H9 (cell line): ENCODE results near the gene DYRK2. TPM values are rescaled to one million over a fixed set of nuclear protein-coding genes. Genes with fewer than 3 reads are reported as not detected.

ENCODE experiments used
- DNase-seq: peaks from one replicate; pipeline ENCODE4 v3.0.0-alpha.2; 2017
- H2AFZ ChIP-seq: one replicate; pipeline ENCODE4 v1.6.1; 2013; ENCODE audit warnings: mild to moderate bottlenecking, low read length, control low read depth, moderate library complexity
- H2AK5ac ChIP-seq: 2 replicates; pipeline ENCODE4 v1.6.1; 2013; ENCODE audit warnings: low read length, control low read depth, mixed read lengths; ENCODE audit not compliant: insufficient read length
- H2BK120ac ChIP-seq: one replicate; pipeline ENCODE4 v1.6.1; 2013; ENCODE audit warnings: low read depth, mild to moderate bottlenecking, low read length, control low read depth, inconsistent platforms; ENCODE audit not compliant: poor library complexity, severe bottlenecking
- H2BK12ac ChIP-seq: 2 replicates; pipeline ENCODE4 v1.6.1; 2013; ENCODE audit warnings: low read length, control low read depth, mixed read lengths, low read depth; ENCODE audit not compliant: insufficient read length
- H2BK15ac ChIP-seq: 2 replicates; pipeline ENCODE4 v1.6.1; 2013; ENCODE audit warnings: low read depth, low read length, control low read depth
- H2BK20ac ChIP-seq: one replicate; pipeline ENCODE4 v1.6.1; 2013; ENCODE audit warnings: low read depth, mild to moderate bottlenecking, low read length, control low read depth, inconsistent platforms; ENCODE audit not compliant: poor library complexity, severe bottlenecking
- H2BK5ac ChIP-seq: 2 replicates; pipeline ENCODE4 v1.6.1; 2013; ENCODE audit warnings: low read length, control low read depth, mixed read lengths; ENCODE audit not compliant: insufficient read length
- H3K14ac ChIP-seq: 2 replicates; pipeline ENCODE4 v1.6.1; 2013; ENCODE audit warnings: low read length, control low read depth; ENCODE audit not compliant: insufficient read depth
- H3K18ac ChIP-seq: 2 replicates; pipeline ENCODE4 v1.6.1; 2013; ENCODE audit warnings: low read depth, mild to moderate bottlenecking, mixed read lengths, low read length, control low read depth; ENCODE audit not compliant: insufficient read length
- H3K23ac ChIP-seq: 2 replicates; pipeline ENCODE4 v1.6.1; 2013; ENCODE audit warnings: low read length, control low read depth, mixed read lengths, low read depth; ENCODE audit not compliant: insufficient read length
- H3K23me2 ChIP-seq: 2 replicates; pipeline ENCODE4 v1.6.1; 2013; ENCODE audit warnings: low read depth, mild to moderate bottlenecking, mixed read lengths, low read length, control low read depth; ENCODE audit not compliant: insufficient read length, poor library complexity, severe bottlenecking
- H3K27ac ChIP-seq: 2 replicates; pipeline ENCODE4 v1.5.1; 2013; ENCODE audit warnings: low read length, control low read depth, mixed read lengths, low read depth; ENCODE audit not compliant: insufficient read length
- H3K27me3 ChIP-seq: 2 replicates; pipeline ENCODE4 v1.6.1; 2013; ENCODE audit warnings: low read length, control low read depth, inconsistent platforms; ENCODE audit not compliant: insufficient read depth
- H3K4ac ChIP-seq: 2 replicates; pipeline ENCODE4 v1.6.1; 2013; ENCODE audit warnings: low read depth, mild to moderate bottlenecking, control low read depth, inconsistent platforms, low read length, moderate library complexity
- H3K4me1 ChIP-seq: 2 replicates; pipeline ENCODE4 v1.6.1; 2013; ENCODE audit warnings: low read length, control low read depth, inconsistent platforms; ENCODE audit not compliant: insufficient read depth
- H3K4me2 ChIP-seq: 2 replicates; pipeline ENCODE4 v1.6.1; 2013; ENCODE audit warnings: low read length, control low read depth, mixed read lengths; ENCODE audit not compliant: insufficient read length, insufficient read depth
- H3K56ac ChIP-seq: 2 replicates; pipeline ENCODE4 v1.6.1; 2013; ENCODE audit warnings: low read depth, mild to moderate bottlenecking, mixed read lengths, low read length, control low read depth; ENCODE audit not compliant: insufficient read length
- H3K79me1 ChIP-seq: 2 replicates; pipeline ENCODE4 v1.6.1; 2013; ENCODE audit warnings: low read depth, mild to moderate bottlenecking, moderate library complexity, low read length, control low read depth, inconsistent platforms; ENCODE audit not compliant: insufficient read depth, poor library complexity, severe bottlenecking
- H3K79me2 ChIP-seq: 2 replicates; pipeline ENCODE4 v1.6.1; 2013; ENCODE audit warnings: low read length, control low read depth, inconsistent platforms; ENCODE audit not compliant: insufficient read depth
- H3K9ac ChIP-seq: 2 replicates; pipeline ENCODE4 v1.6.1; 2013; ENCODE audit warnings: low read length, control low read depth, mixed read lengths; ENCODE audit not compliant: insufficient read length; ENCODE audit errors: extremely low read depth
- H3K9me3 ChIP-seq: one replicate; pipeline ENCODE4 v1.6.1; 2013; ENCODE audit warnings: low read depth, low read length, inconsistent platforms; ENCODE audit not compliant: control insufficient read depth
- H3T11ph ChIP-seq: one replicate; pipeline ENCODE4 v1.6.1; 2013; ENCODE audit warnings: mild to moderate bottlenecking, low read length, control low read depth, inconsistent platforms
- H4K20me1 ChIP-seq: one replicate; pipeline ENCODE4 v1.6.1; 2013; ENCODE audit not compliant: control insufficient read depth, insufficient read length, insufficient read depth
- H4K5ac ChIP-seq: 2 replicates; pipeline ENCODE4 v1.6.1; 2013; ENCODE audit warnings: low read depth, mild to moderate bottlenecking, mixed read lengths, low read length, control low read depth; ENCODE audit not compliant: insufficient read length
- H4K8ac ChIP-seq: replicated peaks from 2 replicates; pipeline ENCODE4 v1.6.1; 2013; ENCODE audit warnings: low read length, control low read depth, mixed read lengths, low read depth; ENCODE audit not compliant: insufficient read length
- H4K91ac ChIP-seq: 2 replicates; pipeline ENCODE4 v1.6.1; 2013; ENCODE audit warnings: low read depth, mild to moderate bottlenecking, moderate library complexity, mixed read lengths, low read length, control low read depth; ENCODE audit not compliant: insufficient read length
- H3K27ac Mint-ChIP-seq, 3 experiments: 2 replicates in 2 of 3; 3 replicates in 1 of 3; pipeline ENCODE4 v1.8.0; 2020 to 2021; ENCODE audit warnings: mixed read lengths in 3 of 3, mild to moderate bottlenecking in 1 of 3, moderate library complexity in 1 of 3
- H3K27me3 Mint-ChIP-seq: 2 replicates; pipeline ENCODE4 v1.8.0; 2021; ENCODE audit warnings: low read depth, mild to moderate bottlenecking, moderate library complexity, mixed read lengths
- H3K36me3 Mint-ChIP-seq, 3 experiments: 2 replicates in 2 of 3; 3 replicates in 1 of 3; pipeline ENCODE4 v1.8.0; 2020 to 2021; ENCODE audit warnings: low read depth in 3 of 3, mixed read lengths in 3 of 3; ENCODE audit not compliant: insufficient read depth in 1 of 3
- H3K4me1 Mint-ChIP-seq, 2 experiments: 2 replicates each; pipeline ENCODE4 v1.8.0; 2020; ENCODE audit warnings: mixed read lengths in 2 of 2
- H3K4me3 Mint-ChIP-seq, 2 experiments: 2 replicates in 1 of 2; 3 replicates in 1 of 2; pipeline ENCODE4 v1.8.0; 2020 to 2021; ENCODE audit warnings: mild to moderate bottlenecking in 2 of 2, mixed read lengths in 2 of 2, moderate library complexity in 1 of 2
- H3K9me3 Mint-ChIP-seq, 2 experiments: 2 replicates in 1 of 2; 3 replicates in 1 of 2; pipeline ENCODE4 v1.8.0; 2020; ENCODE audit warnings: mild to moderate bottlenecking in 2 of 2, mixed read lengths in 2 of 2, moderate library complexity in 1 of 2
- WGBS: extraction: QIAGEN DNeasy Blood & Tissue Kit; methylation state at CpG from one replicate; pipeline ENCODE4 v1.1.7; 2013; ENCODE audit warnings: missing lambda C conversion rate, low lambda C conversion rate, mixed read lengths; ENCODE audit not compliant: insufficient read length; ENCODE audit errors: extremely low coverage; 5-methylcytosine and 5-hydroxymethylcytosine counted together
- total RNA-seq: library from RNA; stranded (reverse); gene quantifications from 2 replicates; pipeline ENCODE4 v1.2.1, GENCODE V29; 2021
- TF ChIP-seq, protein P1 (sequence below): fragments of 200-600 bp; sonication (generic); conservative IDR thresholded peaks from 3 replicates; pipeline ENCODE4 v1.8.0; 2021; ENCODE audit warnings: antibody characterized with exemption, mild to moderate bottlenecking

The DYRK2 gene
- total RNA-seq, 1 experiment from 2014 or later: 40.6 TPM

DNA sequence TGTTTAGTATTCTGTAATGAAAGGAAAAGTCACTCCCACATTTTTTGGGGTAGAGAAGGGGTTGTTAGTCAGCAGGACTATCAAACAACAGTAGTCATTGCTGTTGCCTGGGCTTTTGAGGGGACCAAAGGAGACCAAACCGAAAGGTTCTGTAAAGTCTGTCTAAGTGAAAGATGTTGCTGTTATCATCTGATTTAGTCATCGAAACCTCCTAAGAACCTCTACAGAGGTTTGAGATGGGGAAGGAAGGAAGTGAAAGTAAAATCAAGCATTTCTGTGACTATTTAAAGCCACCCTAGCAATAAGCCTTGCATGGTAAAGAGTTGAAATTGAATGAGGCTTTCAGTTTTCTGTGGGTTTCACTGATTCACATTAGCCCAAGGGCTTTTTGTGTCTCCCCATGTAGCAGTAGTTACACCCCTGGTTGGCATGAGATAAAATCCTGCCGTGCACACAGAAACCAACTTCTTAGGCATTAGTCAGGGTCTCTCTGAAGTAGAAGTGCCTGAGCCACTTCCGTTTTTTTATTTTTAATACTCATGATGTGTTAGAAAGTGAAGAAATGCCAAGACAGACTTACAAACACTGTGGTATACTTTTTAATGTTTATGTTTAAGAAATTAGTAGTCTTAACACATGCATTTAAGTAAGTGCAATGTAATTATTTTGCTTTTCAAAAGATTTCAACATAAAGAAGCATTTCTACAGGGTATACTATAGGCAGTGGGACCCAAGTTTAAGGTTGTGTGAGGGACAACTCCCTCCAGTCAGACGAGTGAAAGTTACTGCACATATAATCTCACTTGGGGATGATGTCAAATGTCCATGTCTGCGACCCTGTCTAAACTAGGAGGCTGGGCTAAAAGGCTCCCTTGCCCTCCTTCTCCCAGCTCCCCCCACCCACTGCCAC is 50.4 kb downstream of the DYRK2 start:
- H2AFZ ChIP-seq: no peak overlapping the region
- DNase-seq: no peak
- H3K27ac ChIP-seq: no peak overlapping the region
- no peak overlapping the region for H3K4ac ChIP-seq
- H3K36me3 Mint-ChIP-seq: 0 out of 7 replicates have a peak, but pooled peaks cover 0 to 2% (median 0%) of the 10 kb centered on the region in 3 experiments
- H3K9me3 Mint-ChIP-seq: no peaks in the 10 kb centered on the region
- H4K20me1 ChIP-seq: no peaks in the 10 kb centered on the region
- no peaks in the 10 kb centered on the region for H3K79me1 ChIP-seq
- TF ChIP-seq, protein P1, sequence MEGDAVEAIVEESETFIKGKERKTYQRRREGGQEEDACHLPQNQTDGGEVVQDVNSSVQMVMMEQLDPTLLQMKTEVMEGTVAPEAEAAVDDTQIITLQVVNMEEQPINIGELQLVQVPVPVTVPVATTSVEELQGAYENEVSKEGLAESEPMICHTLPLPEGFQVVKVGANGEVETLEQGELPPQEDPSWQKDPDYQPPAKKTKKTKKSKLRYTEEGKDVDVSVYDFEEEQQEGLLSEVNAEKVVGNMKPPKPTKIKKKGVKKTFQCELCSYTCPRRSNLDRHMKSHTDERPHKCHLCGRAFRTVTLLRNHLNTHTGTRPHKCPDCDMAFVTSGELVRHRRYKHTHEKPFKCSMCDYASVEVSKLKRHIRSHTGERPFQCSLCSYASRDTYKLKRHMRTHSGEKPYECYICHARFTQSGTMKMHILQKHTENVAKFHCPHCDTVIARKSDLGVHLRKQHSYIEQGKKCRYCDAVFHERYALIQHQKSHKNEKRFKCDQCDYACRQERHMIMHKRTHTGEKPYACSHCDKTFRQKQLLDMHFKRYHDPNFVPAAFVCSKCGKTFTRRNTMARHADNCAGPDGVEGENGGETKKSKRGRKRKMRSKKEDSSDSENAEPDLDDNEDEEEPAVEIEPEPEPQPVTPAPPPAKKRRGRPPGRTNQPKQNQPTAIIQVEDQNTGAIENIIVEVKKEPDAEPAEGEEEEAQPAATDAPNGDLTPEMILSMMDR: no peak
- H3K27me3 Mint-ChIP-seq: no peaks in the 10 kb centered on the region
- no peaks in the 10 kb centered on the region for H3K4me1 ChIP-seq
- H3K27ac Mint-ChIP-seq: no peak overlapping the region
- no peak overlapping the region for H3K4me2 ChIP-seq
- no peak overlapping the region for H2BK15ac ChIP-seq
- H3K9ac ChIP-seq: no peak overlapping the region
- no peak overlapping the region for H2AK5ac ChIP-seq
- H3K23ac ChIP-seq: no peak overlapping the region
- H2BK5ac ChIP-seq: no peak overlapping the region
- no peak overlapping the region for H2BK12ac ChIP-seq
- no peak overlapping the region for H3K18ac ChIP-seq
- H3K23me2 ChIP-seq: no peaks in the 10 kb centered on the region
- no peaks in the 10 kb centered on the region for H3K9me3 ChIP-seq
- no peaks in the 10 kb centered on the region for H3K27me3 ChIP-seq
- no peak overlapping the region for H4K8ac ChIP-seq
- WGBS: no CpG with 5 or more reads among the region's 6 CpGs
- no peak overlapping the region for H2BK120ac ChIP-seq
- H4K5ac ChIP-seq: no peak overlapping the region
- peaks cover 0 to 6% of the 10 kb centered on the region in 2 experiments; a peak in 2 of 4 replicates for H3K4me1 Mint-ChIP-seq
- H3K14ac ChIP-seq: no peak overlapping the region
- H2BK20ac ChIP-seq: no peak overlapping the region
- no peak overlapping the region for H3T11ph ChIP-seq
- no peak overlapping the region for H3K4me3 Mint-ChIP-seq
- H4K91ac ChIP-seq: no peak overlapping the region
- H3K56ac ChIP-seq: no peak overlapping the region
- no peaks in the 10 kb centered on the region for H3K79me2 ChIP-seq
